K562 (cell line): ENCODE measurements around the gene HLF. TPM values are rescaled to one million over a fixed set of nuclear protein-coding genes. Genes with fewer than 3 reads are reported as not detected.

Experiments
- ATAC-seq: fragments of 200-7000 bp; cut with Tn5 transposase; 3 replicates; pipeline ENCODE4 v1.9.1; 2020; ENCODE audit warnings: moderate library complexity
- BruUV-seq: library from RNA; stranded (reverse); fragments of 400-500 nt; replicated peaks from 2 replicates; lab custom pipeline; 2021; lab: Mats Ljungman, UMichigan
- CTCF ChIA-PET: fragments of 300-600 bp; formaldehyde crosslinking; extraction: SDS; loops from one replicate; lab custom pipeline; 2021; ENCODE audit warnings: low intra/inter-chr PET ratio; lab: Yijun Ruan, JAX
- POLR2A ChIA-PET: fragments of 300-600, 350-650 bp; sonication (Branson Sonifier 250); formaldehyde crosslinking; extraction: SDS; loops from one replicate; lab custom pipeline; 2021; ENCODE audit warnings: antibody characterized with exemption, inconsistent platforms; lab: Yijun Ruan, JAX
- DNase-seq, 4 experiments: peaks; one replicate each; pipeline versions ENCODE4 v3.0.0 to v3.0.0-alpha.2; 2011 to 2018; ENCODE audit warnings: low spot score in 3 of 4, mixed read lengths in 3 of 4; ENCODE audit errors: extremely low read depth in 1 of 4
- FAIRE-seq: peaks from 2 replicates; lab custom pipeline; 2011; peaks lifted over from hg19 to GRCh38; lab: Jason Lieb, UNC
- H2AFZ ChIP-seq: 2 replicates; pipeline ENCODE4 v1.6.0; 2011; ENCODE audit warnings: low read depth, low read length, control low read depth, inconsistent platforms
- H3K27ac ChIP-seq: fragments of 200-600 bp; 3 replicates; pipeline ENCODE4 v1.8.0; 2011; ENCODE audit warnings: low read depth, mild to moderate bottlenecking, control low read depth, inconsistent platforms, low read length, moderate library complexity, mixed read lengths; ENCODE audit errors: extremely low read depth
- H3K27me3 ChIP-seq, 2 experiments: fragments of 300-600 bp in 1 of 2; 2 replicates in 1 of 2; 3 replicates in 1 of 2; pipeline versions ENCODE4 v1.6.0 to v1.8.0; 2011; ENCODE audit warnings: inconsistent platforms in 2 of 2, low read length in 2 of 2, mild to moderate bottlenecking in 1 of 2, mixed read lengths in 1 of 2, moderate library complexity in 1 of 2; ENCODE audit not compliant: control insufficient read depth in 2 of 2, insufficient read depth in 2 of 2
- H3K36me3 ChIP-seq: fragments of 300-600 bp; 3 replicates; pipeline ENCODE4 v1.8.0; 2011; ENCODE audit warnings: mild to moderate bottlenecking, low read length, inconsistent platforms; ENCODE audit not compliant: control insufficient read depth, insufficient read depth
- H3K4me1 ChIP-seq, 2 experiments: fragments of 200-600 bp in 1 of 2; replicated peaks in 1 of 2; 2 replicates in 1 of 2; 3 replicates in 1 of 2; pipeline versions ENCODE4 v1.5.1 to v1.8.0; 2011; ENCODE audit warnings: inconsistent platforms in 2 of 2, low read length in 2 of 2, mild to moderate bottlenecking in 1 of 2, mixed read lengths in 1 of 2, moderate library complexity in 1 of 2; ENCODE audit not compliant: control insufficient read depth in 2 of 2, insufficient read depth in 2 of 2
- H3K4me2 ChIP-seq: 2 replicates; pipeline ENCODE4 v1.6.1; 2011; ENCODE audit warnings: low read length, control low read depth, inconsistent platforms, mixed read lengths; ENCODE audit not compliant: insufficient read depth
- H3K4me3 ChIP-seq: fragments of 200-600 bp; sonication (generic), shearing (Covaris generic); 2 replicates; pipeline ENCODE4 v1.5.1; 2016; ENCODE audit warnings: control low read depth, inconsistent platforms
- H3K79me2 ChIP-seq: fragments of 200-600 bp; 3 replicates; pipeline ENCODE4 v1.8.0; 2011; ENCODE audit warnings: low read length, inconsistent platforms; ENCODE audit not compliant: control insufficient read depth, insufficient read depth
- H3K9ac ChIP-seq, 2 experiments: 2 replicates each; pipeline versions ENCODE4 v1.6.0 to v1.6.1; 2011; ENCODE audit warnings: low read depth in 2 of 2, low read length in 2 of 2, control low read depth in 1 of 2, inconsistent platforms in 1 of 2, mild to moderate bottlenecking in 1 of 2, mixed read lengths in 1 of 2; ENCODE audit not compliant: insufficient read depth in 1 of 2
- H3K9me1 ChIP-seq: one replicate; pipeline ENCODE4 v1.6.0; 2011; ENCODE audit warnings: inconsistent platforms, mild to moderate bottlenecking, low read length, moderate library complexity; ENCODE audit not compliant: control insufficient read depth, insufficient read depth
- H3K9me3 ChIP-seq: replicated peaks from 2 replicates; pipeline ENCODE4 v1.5.1; 2011; ENCODE audit warnings: low read depth, low read length, inconsistent platforms; ENCODE audit not compliant: control insufficient read depth, insufficient read depth
- H4K20me1 ChIP-seq: replicated peaks from 2 replicates; pipeline ENCODE4 v1.6.1; 2011; ENCODE audit warnings: low read length, inconsistent platforms, mixed read lengths; ENCODE audit not compliant: control insufficient read depth, insufficient read depth
- ARID3B ChIP-seq: fragments of 250-450 bp; sonication (Bioruptor Pico); IDR thresholded peaks from 2 replicates; pipeline ENCODE4 v1.4.0; 2020; ENCODE audit warnings: borderline replicate concordance
- CBX5 ChIP-seq: IDR thresholded peaks from 2 replicates; pipeline ENCODE4 v1.6.1; 2014; ENCODE audit warnings: low read depth, borderline replicate concordance
- CEBPB ChIP-seq: fragments of 450-650 bp; IDR thresholded peaks from 2 replicates; pipeline ENCODE4 v1.6.1; 2016; ENCODE audit warnings: missing genetic modification characterization, missing compliant biosample characterization
- CREM ChIP-seq: IDR thresholded peaks from 2 replicates; pipeline ENCODE4 v1.6.1; 2014; ENCODE audit warnings: antibody characterized with exemption, low read depth
- ELK3 ChIP-seq: fragments of 450-650 bp; formaldehyde crosslinking; IDR thresholded peaks from 2 replicates; pipeline ENCODE4 v1.4.0; 2020; ENCODE audit warnings: mild to moderate bottlenecking
- EZH2 ChIP-seq: IDR thresholded peaks from 2 replicates; pipeline ENCODE4 v1.6.1; 2012; ENCODE audit warnings: low read depth, mild to moderate bottlenecking, inconsistent platforms, low read length, borderline replicate concordance
- HMG20B ChIP-seq: fragments of 250-450 bp; sonication (Bioruptor Pico); IDR thresholded peaks from 2 replicates; pipeline ENCODE4 v1.5.0; 2021; ENCODE audit warnings: mild to moderate bottlenecking
- KAT2B ChIP-seq: IDR thresholded peaks from one replicate; pipeline ENCODE4 v1.6.1; 2012; ENCODE audit warnings: low read depth, mild to moderate bottlenecking, control low read depth, inconsistent platforms, low read length, moderate library complexity
- KDM2B ChIP-seq: fragments of 250-450 bp; sonication (Bioruptor Pico); IDR thresholded peaks from 2 replicates; pipeline ENCODE4 v1.8.0; 2021; ENCODE audit warnings: mild to moderate bottlenecking, moderate library complexity
- MXD1 ChIP-seq: fragments of 250-450 bp; sonication (Bioruptor Pico); IDR thresholded peaks from 2 replicates; pipeline ENCODE4 v1.8.0; 2021; ENCODE audit warnings: borderline replicate concordance, mild to moderate bottlenecking, moderate library complexity; ENCODE audit not compliant: poor library complexity, severe bottlenecking
- PHF20 ChIP-seq: fragments of 450-650 bp; IDR thresholded peaks from 2 replicates; pipeline ENCODE4 v1.6.1; 2018; ENCODE audit not compliant: partially characterized antibody
- POLR2B ChIP-seq: fragments of 450-650 bp; IDR thresholded peaks from 2 replicates; pipeline ENCODE4 v1.6.1; 2018; ENCODE audit warnings: low read depth; ENCODE audit not compliant: partially characterized antibody
- SRF ChIP-seq, 2 experiments: fragments of 250-450, 450-650 bp in 1 of 2; sonication (Bioruptor Pico) in 1 of 2; sonication (generic) in 1 of 2; formaldehyde crosslinking; IDR thresholded peaks; 2 replicates each; pipeline versions ENCODE4 v1.5.0 to v1.5.1; 2020 to 2022; ENCODE audit warnings: mild to moderate bottlenecking in 1 of 2, missing genetic modification reagents in 1 of 2
- TSC22D4 ChIP-seq: fragments of 450-650 bp; IDR thresholded peaks from 2 replicates; pipeline ENCODE4 v1.6.1; 2016; ENCODE audit warnings: missing genetic modification characterization, missing biosample characterization, control low read depth
- XRCC3 ChIP-seq: fragments of 450-650 bp; IDR thresholded peaks from 2 replicates; pipeline ENCODE4 v1.6.1; 2017; ENCODE audit warnings: mild to moderate bottlenecking, moderate library complexity
- ZNF57 ChIP-seq: fragments of 450-650 bp; formaldehyde crosslinking; IDR thresholded peaks from 2 replicates; pipeline ENCODE4 v1.4.0; 2020; ENCODE audit warnings: mild to moderate bottlenecking, moderate library complexity
- ZNF668 ChIP-seq: fragments of 250-450 bp; sonication (Bioruptor Pico); IDR thresholded peaks from 2 replicates; pipeline ENCODE4 v1.8.0; 2022; ENCODE audit warnings: mild to moderate bottlenecking, inconsistent platforms
- ZNF764 ChIP-seq: fragments of 250-450 bp; sonication (Bioruptor Pico); IDR thresholded peaks from 2 replicates; pipeline ENCODE4 v1.4.0; 2020; ENCODE audit warnings: low read depth, mild to moderate bottlenecking, moderate library complexity
- ZNF785 ChIP-seq: fragments of 250-450 bp; sonication (Bioruptor Pico); IDR thresholded peaks from 2 replicates; pipeline ENCODE4 v1.4.0; 2020; ENCODE audit warnings: mild to moderate bottlenecking
- WGBS: fragments of 100-300 bp; shearing (Covaris generic); methylation state at CpG from one replicate; pipeline ENCODE4 v1.1.6; 2016; ENCODE audit warnings: low coverage, mixed read lengths; ENCODE audit not compliant: insufficient coverage; ENCODE audit errors: missing lambda C conversion rate; 5-methylcytosine and 5-hydroxymethylcytosine counted together
- in situ Hi-C: fragments of 300-500 bp; cut with MboI; formaldehyde crosslinking; loops from 4 replicates; pipeline ENCODE4 v1.15.0; 2018; ENCODE audit warnings: inconsistent platforms, mixed read lengths
- intact Hi-C: fragments of 100-400 bp; cut with micrococcal nuclease; formaldehyde crosslinking; loops from 2 replicates; pipeline ENCODE4 v1.14.2; 2022
- polyA plus RNA-seq, 8 experiments: library from polyadenylated mRNA; depleted of rRNA in 4 of 8; stranded (reverse) in 5 of 8; unstranded in 3 of 8; fragments of >200 nt; fragmentation: Nextera tagmentation in 2 of 8; fragmentation: Illumina TruSeq in 1 of 8; extraction: Ambion mirVana in 2 of 8; extraction: Trizol in 1 of 8; gene quantifications; 2 replicates each; pipeline versions ENCODE4 v1.2.1 to v1.2.3, GENCODE V29; 2011 to 2014; ENCODE audit warnings: inconsistent platforms in 1 of 8, missing spikeins in 1 of 8
- total RNA-seq, 7 experiments: library from RNA; depleted of rRNA in 6 of 7; stranded (reverse); fragments of >200 nt in 6 of 7; fragmentation: Illumina TruSeq in 2 of 7; extraction: Trizol in 2 of 7; gene quantifications; 2 replicates each; pipeline versions ENCODE4 v1.2.1 to v1.2.3, GENCODE V29; 2011 to 2021; ENCODE audit warnings: low replicate concordance in 1 of 7

Gene HLF
- total and polyA plus RNA-seq, 9 of the 15 experiments (the other 6 are each of a cell fraction or from before 2014, with no cell fraction given) = 0.03 to 0.24 (median 0.09) TPM

GRCh38 chr17:55302407-55302787, 37.6 kb downstream of the HLF start:
- TF ChIP-seq CEBPB (tag) (no peak), KDM2B (CRISPR knock-in tag) (no peak), ZNF668 (no peak), HMG20B (CRISPR knock-in tag) (no peak), CREM (no peak), ZNF764 (CRISPR knock-in tag) (no peak), EZH2 (no peak), CBX5 (no peak), XRCC3 (no peak), ARID3B (CRISPR knock-in tag) (no peak), ZNF57 (no peak), SRF (CRISPR knock-in tag; IDR thresholded peaks at IDR 0.05) (no peak), TSC22D4 (no peak), PHF20 (no peak), ELK3 (CRISPR knock-in tag) (no peak), ZNF785 (no peak), POLR2B (no peak), MXD1 (CRISPR knock-in tag) (no peak), KAT2B (no peak)
- ChIA-PET CTCF (no interaction called here), POLR2A (no interaction called here)
- Histone ChIP-seq H3K9me3 (no peaks in the 10 kb centered on the region), H4K20me1 (no peaks in the 10 kb centered on the region), H3K4me3 (no peak overlapping the region), H2AFZ (no peak overlapping the region), H3K9me1 (no peaks in the 10 kb centered on the region), H3K27ac (no peak overlapping the region), H3K36me3 (no peaks in the 10 kb centered on the region), H3K27me3 (no peaks in the 10 kb centered on the region; a peak in 1 of 5 replicates), H3K9ac (no peak overlapping the region), H3K79me2 (no peaks in the 10 kb centered on the region), H3K4me1 (peaks cover 6 to 13% of the 10 kb centered on the region in 2 experiments; a peak in 4 of 5 replicates), H3K4me2 (no peak overlapping the region)
- ATAC-seq (no peak), DNase-seq (no peak), FAIRE-seq (no peak)
- intact Hi-C loops (loop anchor here (5.0 kb wide), 1 partner anchor 210 kb away; the partner anchor contains the start of gene SMIM36), in situ Hi-C loops (no loop called here)
- no TSS peak for BruUV-seq
- WGBS = 22% methylated on average over 6 of the region's 6 CpGs
